Measurements from ENCODE around the gene DOCK3.

DNA sequence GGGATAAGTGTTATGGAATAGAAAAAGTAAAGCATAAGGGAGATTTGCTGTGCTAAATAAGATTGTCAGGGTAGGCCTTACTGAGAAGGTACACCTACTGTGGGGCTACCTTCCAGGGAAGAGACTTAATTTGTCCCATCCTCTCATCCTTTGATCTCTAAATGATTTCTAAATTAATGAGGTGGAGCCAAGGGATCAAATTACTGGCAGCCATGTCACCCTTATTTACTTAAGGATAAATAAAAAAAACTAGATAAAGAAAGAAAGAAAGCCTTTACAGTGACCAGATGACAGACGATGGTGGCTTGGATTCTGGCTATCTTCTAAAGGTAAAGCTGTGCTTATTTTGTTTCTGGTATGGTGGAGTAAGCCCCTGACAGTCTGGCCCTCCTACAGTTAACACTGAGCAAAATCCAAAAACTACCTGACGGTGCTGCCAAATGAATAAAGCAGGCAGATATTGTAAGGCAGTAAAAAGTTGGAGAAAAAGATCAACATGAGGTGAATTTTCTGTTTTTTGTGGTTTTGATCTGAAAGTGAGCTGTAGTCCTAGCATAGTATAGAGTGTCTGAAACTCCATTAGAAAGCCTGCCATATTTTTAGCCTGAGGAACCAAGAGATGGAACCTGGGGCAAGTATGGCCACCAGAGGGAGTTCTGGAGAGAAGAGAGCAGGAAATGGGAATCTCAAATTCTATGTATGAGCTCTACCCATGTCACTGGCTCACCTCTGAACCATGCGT, 425.2 kb downstream of the DOCK3 start:
- no peak for TF ChIP-seq EZH2 (optimal IDR thresholded peaks at IDR 0.05; ENCODE audit: low read depth, low read length)
- TF ChIP-seq, protein P1, sequence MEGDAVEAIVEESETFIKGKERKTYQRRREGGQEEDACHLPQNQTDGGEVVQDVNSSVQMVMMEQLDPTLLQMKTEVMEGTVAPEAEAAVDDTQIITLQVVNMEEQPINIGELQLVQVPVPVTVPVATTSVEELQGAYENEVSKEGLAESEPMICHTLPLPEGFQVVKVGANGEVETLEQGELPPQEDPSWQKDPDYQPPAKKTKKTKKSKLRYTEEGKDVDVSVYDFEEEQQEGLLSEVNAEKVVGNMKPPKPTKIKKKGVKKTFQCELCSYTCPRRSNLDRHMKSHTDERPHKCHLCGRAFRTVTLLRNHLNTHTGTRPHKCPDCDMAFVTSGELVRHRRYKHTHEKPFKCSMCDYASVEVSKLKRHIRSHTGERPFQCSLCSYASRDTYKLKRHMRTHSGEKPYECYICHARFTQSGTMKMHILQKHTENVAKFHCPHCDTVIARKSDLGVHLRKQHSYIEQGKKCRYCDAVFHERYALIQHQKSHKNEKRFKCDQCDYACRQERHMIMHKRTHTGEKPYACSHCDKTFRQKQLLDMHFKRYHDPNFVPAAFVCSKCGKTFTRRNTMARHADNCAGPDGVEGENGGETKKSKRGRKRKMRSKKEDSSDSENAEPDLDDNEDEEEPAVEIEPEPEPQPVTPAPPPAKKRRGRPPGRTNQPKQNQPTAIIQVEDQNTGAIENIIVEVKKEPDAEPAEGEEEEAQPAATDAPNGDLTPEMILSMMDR (IDR thresholded peaks at IDR 0.05; ENCODE audit: low read length) = peak; percentile 66
- no peak for TF ChIP-seq EZH2phosphoT487 (IDR thresholded peaks at IDR 0.05; ENCODE audit: low read length)
